Suppressor macrophage treated with lipopolysaccharide for 4 hours (primary cell): ENCODE results near the gene FILIP1L.
A peak's percentile ranks its signal among the peaks of the same experiment; 100 is the strongest.
"Not testable (repeated sequence)": the region's sequence is repeated elsewhere in the genome, so short reads cannot be mapped to it uniquely, and the experiment has no call there.

Experiments used
- DNase-seq: peaks from one replicate; pipeline ENCODE4 v3.0.0-alpha.2; 2020

Gene FILIP1L

DNA sequence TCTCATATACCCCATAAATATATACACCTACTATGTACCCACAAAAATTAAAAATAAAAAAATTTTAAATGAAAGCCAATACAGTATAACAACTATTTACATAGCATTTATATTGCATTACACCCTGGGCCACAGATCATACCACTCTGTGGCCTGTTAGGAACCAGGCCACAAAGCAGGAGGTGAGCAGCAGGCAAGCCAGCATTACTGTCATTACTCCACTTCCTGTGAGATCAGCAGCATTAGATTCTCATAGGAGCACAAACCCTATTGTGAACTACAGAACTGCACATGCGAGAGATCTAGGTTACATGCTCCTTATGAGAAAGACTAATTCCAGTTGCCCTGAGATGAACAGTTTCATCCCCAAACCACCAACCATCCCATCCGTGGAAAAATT is 17.4 kb downstream of the FILIP1L start:
- no peak for DNase-seq

DNA sequence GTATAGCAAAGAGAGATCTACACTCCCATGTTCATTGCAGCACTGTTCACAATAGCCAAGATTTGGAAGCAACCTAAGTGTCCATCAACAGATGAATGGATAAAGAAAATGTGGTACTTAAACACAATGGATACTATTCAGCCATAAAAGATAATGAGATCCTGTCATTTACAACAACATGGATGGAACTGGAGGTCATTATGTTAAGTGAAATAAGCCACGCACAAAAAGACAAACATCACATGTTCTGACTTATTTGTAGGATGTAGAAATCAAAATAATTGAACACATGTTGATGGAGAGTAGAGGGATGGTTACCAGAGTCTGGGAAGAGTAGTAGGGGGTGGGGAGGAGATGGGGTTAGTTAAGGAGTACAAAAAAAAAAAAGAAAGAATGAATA is 18.0 kb downstream of the FILIP1L start:
- DNase-seq = not testable (repeated sequence)

DNA sequence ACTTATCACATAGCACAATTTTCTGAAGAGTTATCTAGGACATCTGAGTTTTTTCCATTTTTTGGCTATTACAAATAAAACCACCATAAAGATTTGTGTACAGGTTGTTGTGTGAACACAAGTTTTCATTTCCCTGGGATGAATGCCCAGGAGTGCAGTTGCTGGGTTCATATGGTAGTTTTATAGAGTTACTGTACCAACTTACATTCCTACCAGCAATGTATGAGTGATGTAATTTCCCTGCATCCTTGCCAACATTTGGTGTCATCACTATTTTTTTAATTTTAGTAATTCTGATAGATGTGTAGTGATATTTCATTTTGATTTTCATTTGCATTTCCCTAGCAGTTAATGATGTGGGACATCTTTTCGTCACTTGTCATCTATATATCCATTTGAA is 20.5 kb downstream of the FILIP1L start:
- no peak for DNase-seq

DNA sequence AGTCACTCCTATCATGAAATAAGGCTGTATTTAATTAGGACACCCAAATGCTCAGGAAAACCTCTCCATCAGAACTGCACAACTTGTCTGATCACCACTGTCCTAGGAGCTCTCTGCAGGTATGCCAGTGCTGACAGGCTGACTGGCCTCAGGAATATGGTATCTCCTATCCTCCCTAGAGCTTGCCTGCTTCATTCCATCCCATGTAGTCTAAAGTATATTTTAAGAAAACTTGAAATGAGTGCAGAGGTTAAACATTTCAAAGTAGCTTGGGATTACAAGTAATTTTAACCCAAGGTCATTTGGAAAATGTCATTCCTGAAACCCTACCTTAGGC is 23.7 kb downstream of the FILIP1L start:
- no peak for DNase-seq

DNA sequence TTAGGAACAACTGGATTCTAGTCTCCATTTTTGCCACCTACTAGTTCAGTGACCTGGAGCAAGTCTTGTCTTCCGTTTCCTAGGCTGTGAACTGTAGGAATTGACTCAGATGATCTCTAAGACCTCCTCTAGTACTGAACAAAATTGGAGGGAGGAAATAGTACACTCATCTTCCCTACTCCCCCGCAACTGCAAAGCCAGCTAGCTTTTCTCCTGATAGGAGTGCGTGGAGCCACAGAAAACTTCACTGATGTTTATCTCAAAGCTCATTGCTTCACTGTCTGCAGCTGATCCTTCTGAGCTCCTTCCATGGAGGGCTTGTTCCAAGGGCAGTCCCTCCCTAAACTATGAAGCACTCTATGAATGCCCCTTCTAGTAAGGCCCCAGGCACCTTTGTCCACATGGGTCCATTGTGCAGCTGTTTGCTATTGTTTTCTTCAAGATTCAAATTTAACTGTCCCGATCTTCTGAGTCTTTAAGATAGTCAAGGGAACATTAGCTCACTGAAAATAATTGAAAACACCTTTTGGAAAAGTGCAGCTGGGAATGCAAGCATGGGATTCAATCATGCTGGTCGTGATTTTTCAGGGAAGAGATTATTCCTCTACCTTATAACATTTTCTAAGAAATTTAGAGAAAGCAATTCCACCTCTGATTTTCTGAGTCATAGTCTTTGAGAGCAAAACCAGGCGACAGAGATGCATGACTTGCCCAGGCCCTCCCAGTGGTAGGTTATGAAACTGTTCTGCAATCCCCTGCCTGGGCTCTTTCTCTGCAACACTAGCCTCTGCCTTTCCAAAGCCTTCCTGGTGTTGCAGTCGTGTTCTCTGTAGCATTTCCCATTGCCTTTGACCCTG is 24.3 kb downstream of the FILIP1L start:
- DNase-seq = peak; percentile 55

DNA sequence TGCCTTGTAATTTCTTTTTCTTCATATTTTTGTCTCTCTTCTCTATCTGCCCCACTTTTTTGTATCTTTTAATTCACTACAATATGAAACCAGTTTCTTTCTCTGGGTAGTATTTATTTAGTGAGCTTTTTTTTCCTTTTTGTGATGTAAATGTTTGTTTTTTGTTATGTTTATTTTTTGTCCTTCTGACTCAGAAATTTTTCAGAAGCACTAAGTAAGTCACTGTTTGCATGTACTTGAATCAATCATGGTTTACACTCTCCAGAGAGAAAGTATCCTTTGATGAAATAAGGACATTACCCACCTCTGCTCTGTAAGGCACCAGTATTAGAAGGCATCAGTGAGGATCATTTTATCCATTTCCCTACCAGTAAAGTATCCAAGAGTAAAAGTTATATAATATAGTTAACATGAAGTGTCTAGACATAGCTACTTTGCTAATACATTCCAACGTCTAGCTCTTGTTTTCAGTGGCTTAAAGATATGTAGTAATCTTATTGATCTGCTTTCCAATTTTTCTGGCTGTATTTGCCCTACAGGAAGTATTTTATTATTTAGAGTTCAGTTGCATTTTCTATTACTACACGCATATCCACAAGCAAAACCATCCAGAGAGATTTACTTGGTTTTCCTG is 25.4 kb downstream of the FILIP1L start:
- DNase-seq = no peak

DNA sequence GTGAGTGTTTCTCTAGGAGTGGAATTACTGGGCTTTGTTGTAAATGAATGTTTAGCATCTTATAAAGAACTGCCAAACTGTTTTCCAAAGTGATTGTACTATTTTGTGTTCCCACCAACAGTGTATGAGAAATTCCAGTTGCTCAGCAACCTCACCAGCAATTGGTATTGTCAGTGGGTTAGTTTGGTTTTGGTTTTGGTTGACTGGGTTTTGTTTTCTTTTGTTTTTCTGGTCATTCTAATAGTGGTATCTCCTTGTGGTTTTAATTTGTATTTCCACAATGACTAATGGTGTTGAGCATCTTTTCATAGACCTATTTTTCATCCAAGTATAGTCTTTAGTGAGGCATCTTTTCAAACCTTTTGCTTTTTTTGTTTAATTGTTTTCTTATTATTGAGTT is 27.1 kb downstream of the FILIP1L start:
- peak; percentile 40 for DNase-seq

DNA sequence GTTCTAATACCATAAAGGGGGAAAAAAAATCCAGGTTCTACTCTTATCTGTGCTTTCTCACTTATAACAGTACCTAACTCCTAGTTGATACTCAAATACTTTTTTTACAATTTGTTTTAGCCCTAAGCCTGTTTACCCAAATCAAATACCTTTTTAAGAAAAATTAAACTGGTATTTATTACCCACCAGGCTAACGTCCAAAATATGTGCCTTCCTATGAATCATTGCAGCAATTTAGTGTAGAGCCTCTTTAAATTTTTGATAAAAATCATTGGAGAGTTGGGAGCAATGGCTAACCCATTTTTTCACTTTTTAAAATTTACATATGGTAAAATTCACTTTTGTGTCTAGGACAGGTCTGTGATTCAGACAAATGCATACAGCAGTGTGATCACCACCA is 27.9 kb downstream of the FILIP1L start:
- no peak for DNase-seq

DNA sequence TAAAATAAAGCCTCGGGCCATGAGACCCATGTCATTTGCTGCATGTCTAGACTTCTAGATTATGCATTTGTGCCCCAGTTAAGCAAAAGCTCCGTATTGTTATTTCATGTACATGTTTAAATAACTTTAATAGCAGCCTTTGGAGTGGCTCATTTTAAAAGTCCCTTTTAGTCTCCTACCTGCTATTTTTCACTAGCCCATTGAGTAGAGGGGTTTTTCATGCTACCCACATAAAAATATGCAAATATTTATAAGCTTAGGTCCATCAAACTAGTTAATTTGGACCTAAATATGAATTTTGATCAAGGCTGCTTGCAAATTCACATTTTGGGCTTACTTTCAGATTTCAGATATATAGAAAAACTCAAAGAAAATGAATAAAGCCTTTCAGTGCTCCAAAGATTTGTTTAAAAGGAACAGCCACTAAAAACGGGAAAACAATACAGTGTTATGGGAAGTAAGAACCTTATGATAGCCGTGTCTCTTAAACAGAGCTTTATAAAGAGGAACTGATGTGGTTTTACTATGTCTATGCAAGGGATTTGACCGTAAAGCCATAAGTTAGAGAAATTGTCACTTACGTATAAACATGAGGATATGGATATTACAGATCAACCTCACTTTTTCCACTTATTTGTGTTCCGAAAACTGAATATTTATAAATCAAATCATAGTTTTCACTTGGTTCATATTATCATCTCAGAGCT is 30.0 kb downstream of the FILIP1L start:
- DNase-seq = peak; percentile 74

DNA sequence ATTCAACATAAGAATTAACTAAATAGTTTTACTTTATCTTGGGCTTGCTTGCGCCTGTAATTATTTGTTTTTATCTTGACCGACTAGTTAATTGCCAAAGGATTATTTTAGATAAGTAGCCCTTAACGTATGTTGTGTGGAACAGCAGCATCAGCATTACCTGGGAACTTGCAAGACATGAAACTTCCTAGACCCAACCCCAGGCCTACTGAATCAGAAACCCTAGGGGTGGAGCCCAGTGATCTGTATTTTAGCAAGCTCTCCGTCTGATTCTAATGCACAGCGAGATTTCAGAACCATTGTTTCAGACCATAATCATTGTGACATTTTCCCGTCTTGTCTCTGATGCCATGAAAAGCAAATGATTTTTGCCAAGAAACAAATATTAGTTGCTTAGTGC is 31.1 kb downstream of the FILIP1L start:
- DNase-seq = no peak

DNA sequence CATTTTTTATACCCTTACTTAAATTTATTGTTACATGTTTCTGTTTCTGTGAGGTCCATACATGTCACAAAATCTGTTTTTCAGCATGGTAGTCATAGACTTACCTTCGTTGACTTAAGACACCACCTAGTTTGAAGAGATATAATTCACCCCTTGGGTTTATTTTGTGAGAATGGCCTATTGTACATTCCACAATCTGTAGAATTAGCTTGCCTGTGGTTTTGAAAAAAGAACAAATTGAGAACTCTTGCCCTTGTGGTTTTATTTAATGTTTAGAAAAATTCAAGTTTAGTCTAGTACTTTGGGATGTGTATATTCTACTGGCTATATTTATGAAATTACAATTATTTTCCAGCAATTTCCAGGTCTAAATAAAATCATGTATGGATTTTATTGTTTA is 31.6 kb downstream of the FILIP1L start:
- DNase-seq = no peak

DNA sequence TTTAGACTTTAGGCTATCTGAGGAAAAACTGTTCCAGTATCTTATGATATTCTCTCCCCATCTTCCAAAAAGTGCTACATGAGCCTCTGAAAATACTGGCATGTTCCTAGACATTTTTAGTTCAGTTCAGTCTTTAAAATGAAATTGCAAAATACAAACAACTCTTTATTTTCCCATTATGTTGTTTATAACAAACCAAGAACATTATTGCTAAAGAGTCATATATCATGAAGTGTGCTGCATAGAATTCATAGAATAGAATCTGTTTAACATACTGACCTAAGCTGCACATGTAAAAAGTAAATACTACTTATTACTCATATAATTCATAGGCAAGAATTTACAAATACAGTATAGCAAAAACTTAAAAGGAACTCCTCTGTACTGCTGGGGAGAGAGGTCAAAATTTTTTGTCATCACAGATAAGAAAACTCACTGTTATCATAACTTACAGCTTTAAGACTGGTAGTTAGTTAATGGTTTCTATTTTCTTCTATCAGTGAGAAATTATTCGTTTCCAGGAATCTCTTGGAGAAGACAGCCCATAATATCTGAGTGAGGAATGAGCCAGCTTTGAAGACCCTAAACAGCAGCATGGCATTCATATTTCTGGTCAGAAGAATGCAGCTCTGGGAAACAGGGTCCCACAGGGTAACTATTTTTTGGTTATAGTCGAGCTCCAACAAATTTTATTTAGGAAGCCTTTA is 32.2 kb downstream of the FILIP1L start:
- no peak for DNase-seq

DNA sequence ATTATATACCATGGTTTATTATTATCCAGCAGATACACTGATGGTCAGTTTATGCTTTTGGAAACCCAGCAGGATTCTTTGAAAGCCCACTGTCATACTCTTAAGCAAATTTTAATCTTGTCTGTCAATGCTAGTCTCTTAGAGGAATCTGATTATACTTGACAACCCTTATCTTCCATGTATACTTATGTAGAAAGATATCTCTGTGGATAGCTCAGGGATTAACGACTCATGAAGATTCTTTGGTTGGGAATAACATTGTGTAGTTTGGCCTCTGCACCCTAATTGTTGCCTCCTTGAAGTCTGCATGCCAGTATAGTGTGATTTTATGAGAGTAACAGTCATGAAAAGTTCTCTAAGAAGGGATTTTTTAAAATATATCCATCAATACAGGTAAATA is 33.0 kb downstream of the FILIP1L start:
- no peak for DNase-seq

DNA sequence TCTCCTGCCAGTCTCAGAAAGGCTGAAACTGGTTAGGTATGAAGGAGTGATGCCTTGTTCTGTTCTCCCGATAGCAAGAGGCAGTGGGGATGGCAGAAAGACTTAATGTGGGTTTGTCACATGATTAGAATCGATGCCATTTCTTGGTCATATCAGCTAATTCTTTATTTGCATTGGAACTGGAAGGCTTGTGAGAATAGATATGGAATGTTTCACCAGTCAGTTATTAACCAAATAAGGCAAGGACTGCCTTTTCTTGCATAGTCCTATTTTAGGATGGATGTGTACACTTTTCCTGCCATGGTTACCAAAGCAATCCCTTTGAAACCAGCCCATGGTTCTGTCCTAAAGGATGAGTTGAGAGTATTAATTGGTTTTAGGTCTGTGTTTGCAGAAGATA is 33.7 kb downstream of the FILIP1L start:
- DNase-seq = no peak

DNA sequence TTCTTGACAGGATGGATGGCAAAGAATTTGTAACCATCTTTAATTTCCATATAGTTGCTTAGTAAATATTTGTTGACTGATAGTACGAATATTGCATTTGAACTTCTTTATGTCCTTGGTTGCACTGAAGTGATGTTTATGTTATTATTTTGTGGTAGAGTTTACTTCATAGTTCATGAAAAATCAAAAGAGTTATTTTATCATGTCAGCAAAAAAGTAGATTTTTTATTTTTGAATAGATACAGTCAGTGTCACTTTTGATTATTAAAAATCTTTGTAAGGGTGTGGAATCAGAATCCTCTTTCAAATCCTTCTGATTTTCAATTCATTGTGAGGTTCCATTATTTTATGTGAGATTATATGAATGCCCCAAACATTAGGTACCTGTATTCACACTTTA is 35.0 kb downstream of the FILIP1L start:
- DNase-seq = no peak

DNA sequence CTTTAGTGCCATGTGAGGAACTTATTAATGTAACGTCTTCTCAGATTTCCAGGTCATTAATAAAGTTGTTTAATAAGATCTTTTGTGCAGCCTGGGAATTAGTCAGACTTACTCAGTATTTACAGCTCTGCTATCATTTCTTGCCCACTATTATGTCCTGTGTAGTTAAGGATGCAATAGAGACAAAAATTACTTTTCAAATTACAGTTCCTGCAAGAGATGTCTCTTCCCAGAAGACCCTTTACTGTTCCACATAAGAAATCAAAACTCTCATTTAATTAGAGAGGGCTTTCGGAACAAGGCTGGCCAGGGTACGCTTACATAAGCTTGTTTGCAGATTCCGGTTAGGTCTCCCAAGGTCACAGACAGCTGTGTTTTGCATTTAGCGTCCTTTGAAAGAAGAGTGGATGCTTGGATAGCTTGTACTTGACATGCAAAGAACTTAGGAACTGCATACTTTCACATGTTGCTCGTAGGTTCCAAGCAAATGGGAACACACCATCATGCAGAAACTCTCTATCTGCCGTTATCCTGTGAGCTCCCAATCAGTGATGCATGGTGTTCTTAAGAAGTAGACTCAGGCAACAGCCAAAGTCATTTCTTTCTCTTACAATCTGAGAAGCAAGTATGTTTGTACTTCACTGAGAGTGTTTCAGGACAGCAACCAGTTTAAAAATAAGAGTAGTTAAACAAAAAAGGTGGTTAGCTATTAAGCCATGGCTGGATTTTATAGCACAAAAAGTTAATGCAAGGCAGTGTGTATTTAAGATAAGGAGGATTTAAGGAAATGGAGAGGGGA is 37.4 kb downstream of the FILIP1L start:
- no peak for DNase-seq

DNA sequence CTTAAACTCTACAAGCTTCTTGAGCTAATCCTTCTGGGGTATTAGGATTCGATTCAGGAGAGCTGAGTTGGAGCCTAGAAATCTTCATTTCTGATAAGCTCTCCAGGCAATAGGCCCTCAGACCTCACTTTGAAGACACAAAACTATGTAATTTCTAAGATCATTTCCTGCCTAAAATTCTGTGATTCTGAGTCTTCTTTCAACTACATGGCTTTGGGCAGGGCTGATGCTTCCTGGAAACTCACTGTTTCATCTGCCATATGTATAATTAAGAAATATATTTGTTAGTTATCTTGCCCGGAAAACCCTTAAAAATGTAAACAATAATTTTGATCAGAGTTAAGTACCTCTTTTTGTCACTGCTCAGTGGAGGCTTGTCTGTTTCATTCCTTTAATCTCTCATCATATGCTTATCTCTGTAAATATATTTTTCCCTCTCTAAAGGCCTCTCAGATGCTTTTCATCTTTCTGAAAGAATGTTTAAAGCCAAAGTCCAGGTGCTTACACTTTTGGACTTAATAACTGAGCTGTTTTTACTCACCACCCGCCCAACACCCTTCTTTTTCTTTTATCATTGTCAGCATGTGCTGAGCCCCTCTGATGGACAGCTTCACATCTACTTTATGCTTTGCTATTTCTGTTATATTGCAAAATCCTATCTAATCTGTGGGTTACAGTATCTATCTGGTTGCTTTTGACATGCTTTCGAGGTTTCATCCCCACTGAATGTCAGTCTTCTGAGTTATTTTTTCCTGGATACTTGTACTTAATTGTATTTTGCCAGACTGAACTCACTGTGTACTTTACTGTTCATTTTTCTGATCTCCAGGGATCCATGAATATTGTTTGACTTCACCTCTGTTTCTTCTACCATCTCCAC is 38.2 kb downstream of the FILIP1L start:
- no peak for DNase-seq

DNA sequence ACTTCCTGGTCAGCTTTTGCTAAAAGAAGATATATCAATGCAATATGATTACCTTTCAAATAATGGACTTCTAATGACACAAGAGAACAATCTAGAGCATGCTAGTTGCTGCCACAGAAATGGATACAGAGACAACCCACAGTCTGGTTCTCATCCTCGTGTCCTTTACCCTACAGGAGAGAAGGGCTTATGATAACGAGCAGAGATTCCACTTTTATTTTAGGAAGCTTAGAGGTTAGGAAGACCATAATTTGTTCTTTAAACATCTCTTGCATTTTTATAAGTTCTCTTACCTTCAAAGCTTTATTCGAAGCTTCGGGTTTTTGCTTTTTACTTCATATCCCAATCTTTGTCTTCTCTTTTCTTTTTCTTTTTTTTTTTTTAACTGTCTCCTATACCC is 39.1 kb downstream of the FILIP1L start:
- no peak for DNase-seq

DNA sequence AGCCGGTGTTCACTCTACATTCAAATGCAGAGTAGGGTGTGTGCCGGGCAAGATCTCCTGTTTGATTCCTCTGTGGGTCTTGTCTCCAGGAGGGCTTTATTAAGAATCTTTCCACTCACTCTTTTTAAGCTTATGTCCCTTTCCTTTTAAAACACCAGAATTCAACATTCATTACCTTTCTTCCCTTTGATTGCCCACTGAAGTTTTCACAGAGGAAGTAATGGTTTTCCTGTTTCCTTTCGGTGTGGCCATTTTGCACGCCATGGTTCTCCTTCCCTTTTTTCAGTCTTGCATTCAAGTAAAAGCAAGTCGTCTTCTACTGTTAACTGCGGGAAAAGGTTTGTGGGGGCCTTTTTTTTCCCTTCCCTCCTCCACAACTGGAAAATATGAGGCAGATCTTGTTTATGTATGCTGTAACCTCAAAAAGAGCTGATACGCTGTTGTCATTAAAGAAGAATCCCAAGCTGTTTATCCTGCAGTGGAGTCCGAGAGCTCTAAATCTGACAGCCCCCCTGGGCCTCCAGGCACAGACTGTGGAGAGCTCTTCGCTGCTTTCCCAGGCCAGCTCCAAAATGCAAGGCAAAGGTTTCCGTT is 40.5 kb downstream of the FILIP1L start:
- DNase-seq = peak; percentile 49

DNA sequence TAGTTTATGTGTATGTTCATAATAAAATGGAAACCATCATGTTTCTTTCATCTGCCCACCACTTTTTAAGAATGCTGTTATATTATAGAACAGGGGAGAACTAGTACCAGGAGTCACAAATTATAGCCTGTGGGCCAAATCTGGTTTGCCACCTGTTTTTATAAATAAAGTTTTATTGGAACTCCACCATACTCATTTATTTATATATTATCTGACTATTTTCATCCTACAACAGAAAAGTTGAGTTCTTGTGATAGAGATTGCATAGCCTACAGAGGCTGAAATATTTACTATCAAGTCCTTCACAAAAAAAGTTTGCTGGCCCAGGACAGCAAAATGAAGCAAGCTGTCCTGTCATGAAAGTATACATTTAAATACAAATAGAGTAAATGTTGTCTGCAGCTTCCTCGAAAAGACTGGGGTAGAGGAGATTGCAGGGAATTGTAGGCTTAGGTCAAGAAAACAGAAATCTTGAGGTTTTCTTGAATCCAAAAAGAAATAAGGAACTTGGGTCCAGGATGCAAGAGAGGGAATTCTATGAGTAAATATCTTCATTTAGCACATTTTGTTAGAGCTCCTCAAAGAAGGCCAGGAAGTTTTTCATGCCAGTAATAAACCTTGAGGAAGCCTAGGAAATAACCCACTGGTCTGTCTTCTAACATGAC is 41.1 kb downstream of the FILIP1L start:
- peak; percentile 16 for DNase-seq
